HG02870 (cell line): ENCODE measurements around the gene INPP5A.
"Not testable (repeated sequence)": the region's sequence is repeated elsewhere in the genome, so short reads cannot be mapped to it uniquely, and the experiment has no call there.

Experiments used
- ATAC-seq: cut with Tn5 transposase; IDR thresholded peaks from one replicate; pipeline ENCODE4 v1.9.1; 2021; ENCODE audit warnings: mild to moderate bottlenecking, moderate library complexity; ENCODE audit not compliant: unreplicated experiment

Gene INPP5A

DNA sequence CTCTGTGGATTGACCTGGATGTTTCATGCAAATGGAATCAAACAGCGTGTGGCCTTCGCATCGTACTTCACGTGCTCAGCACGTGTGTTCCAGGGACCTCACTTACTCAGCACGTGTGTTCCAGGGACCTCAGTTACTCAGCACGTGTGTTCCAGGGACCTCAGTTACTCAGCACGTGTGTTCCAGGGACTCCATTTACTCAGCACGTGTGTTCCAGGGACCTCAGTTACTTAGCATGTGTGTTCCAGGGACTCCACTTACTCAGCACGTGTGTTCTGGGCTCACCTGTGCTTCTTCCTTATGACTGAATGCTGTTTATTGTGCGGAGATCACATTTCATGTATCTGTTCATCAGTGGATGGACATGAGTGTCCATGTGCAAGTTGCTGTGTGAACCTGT lies 22.0 kb downstream of the INPP5A start:
- ATAC-seq, result no peak

DNA sequence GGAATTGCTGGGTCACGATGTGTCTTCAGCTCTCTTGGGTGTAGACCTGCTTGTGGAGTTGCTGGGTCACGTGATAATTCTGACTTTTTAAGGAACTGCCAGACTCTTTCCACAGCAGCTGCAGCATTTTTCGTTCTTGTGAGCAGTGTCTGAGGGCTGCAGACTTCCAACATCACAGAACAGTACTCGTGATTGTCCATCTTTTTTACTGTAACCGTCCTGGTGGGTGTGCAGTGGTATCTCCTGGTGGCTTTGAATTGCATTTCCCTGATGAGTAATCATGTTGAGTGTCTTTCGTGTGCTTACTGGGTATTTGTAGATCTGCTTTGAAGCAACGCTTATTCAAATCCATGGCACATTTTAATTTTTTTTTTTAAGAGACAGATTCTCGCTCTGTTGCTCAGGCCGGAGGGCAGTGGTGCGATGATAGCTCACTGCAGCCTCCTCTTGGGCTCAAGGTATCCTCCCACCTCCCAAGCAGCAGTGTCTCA lies 22.7 kb downstream of the INPP5A start:
- no peak for ATAC-seq

DNA sequence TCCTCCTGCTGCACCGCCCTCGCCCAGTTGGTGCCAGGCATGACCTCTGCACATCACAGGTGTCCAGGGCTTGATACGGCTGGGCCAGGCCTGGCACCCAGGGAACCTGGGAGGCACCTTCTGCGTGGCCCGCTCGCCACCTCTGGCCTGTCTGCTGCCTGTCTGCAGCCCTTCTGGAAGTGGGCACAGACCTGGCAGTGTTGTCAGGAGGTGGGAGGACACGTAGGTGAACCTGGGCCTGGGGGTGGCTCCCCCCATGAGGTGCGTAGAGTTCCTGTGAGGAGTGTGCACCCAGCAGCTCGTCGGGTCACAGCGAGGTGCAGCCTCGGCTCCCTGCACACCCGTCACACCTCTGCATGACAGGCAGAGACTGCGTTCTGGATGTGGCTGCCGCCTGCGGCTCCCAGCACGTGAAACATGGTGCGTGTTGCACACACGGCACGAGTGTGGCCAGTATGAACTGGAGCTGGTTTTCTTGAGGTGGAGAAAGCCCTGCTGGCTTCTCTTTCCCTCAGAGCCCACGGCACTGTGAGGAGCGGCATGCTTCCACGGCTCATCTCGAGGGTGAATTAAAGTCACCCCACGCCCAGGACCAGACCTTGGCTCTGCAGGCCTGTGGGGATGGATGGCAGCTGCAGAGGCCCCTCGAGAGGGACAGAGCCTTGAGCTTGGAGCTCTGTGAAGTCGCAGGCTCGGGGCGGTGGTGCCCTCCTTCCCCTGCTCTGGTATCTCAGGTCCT lies 24.8 kb downstream of the INPP5A start:
- ATAC-seq, result no peak

DNA sequence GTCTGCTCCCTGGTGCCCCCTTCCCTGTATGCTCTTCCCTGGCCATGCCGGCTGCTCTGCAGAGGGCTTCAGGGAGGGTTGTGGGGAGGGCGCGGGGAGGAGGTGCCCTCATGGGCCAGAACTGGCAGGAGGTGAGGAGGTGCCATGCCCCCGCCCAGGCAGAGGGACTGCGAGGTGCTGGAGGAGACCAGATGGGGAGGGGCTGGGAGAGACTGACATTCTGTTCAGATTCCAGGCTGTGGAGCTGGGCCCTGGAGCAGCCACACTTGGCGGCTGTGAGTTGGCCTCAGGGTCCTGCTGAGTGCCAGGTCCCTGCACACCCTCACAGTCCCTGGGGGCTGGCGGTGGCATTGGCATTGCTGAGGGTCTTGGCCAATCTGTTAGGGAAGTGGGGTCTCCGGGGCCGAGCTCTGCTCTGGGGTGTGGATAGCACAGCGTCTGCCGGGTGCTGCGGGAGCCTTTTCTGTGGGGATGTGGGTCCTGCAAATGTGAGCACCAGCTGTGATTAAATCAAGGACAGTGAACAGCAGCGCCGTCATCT lies 25.4 kb downstream of the INPP5A start:
- ATAC-seq, result no peak

DNA sequence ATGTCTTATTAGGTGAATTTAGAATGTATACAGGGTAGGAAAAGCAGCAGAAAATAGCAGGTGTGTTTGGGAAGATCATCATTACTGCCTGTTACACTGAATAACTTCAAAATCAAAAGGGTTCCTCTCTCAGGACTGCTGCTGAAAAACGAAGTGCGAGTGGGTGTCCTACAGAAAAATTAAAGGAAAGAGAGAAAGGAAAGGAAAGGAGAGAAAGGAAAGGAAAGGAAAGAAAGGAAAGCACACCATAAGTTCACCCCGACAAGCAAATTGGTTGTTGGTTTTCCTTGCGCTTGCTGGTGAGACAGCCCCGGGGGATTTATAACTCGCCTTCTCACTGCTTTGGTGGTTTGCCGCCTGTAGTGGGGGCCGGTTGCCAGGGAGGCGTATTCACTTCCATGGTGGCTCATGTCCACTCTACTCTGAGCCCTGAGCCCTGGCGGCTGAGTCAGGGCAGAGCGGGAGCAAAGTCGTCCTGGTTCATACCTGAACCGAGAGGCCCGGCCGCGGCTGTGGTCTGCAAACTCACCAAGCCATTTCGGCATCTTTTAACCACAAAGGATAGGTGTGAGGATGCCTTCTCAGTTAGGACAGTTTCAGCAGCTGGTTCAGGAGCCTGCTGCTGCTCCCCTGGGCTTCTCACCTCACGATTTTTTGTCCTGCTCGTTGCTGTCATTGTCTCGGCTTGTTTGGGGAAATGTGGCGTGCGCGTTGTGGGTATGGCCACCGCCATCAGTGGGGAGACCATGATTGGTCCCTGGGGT lies 26.1 kb downstream of the INPP5A start:
- ATAC-seq, result no peak

DNA sequence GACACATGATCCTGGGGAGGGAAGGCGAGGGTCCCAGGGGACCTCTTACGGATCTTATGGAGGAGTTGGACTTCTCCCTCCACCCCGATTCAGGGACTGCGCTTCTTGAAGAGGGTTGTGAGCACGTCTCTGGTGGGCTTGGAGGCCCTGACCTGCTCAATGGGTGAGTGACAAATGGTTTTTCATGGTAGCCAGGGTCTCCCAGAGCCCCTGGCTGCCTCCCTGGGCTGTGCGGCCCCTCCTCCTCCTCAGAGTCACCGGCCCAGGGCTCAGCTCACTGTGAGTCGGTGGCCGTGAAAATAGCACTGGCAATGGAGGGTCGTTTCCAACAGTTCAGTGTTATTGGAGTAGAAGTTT lies 26.6 kb downstream of the INPP5A start:
- ATAC-seq, result no peak

DNA sequence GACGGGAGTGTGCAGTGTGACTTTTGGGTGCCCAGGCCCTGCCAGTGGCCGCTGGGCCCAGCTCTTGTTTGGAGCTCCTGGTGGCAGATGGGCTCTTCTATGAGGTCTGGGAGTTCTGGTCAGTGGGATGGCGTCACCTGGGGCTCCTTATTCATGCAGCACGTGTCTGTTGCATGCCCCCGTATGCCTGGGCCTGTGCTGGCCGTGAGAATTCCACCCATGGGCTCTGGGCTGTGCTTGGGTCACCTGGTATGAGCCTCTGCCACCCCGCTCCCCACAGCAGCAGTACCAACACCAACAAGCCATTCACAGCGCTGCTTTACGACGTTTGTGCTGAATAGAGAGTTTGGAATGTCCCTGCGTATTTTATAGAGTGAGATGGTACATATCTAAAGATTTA lies 27.1 kb downstream of the INPP5A start:
- ATAC-seq, result no peak

DNA sequence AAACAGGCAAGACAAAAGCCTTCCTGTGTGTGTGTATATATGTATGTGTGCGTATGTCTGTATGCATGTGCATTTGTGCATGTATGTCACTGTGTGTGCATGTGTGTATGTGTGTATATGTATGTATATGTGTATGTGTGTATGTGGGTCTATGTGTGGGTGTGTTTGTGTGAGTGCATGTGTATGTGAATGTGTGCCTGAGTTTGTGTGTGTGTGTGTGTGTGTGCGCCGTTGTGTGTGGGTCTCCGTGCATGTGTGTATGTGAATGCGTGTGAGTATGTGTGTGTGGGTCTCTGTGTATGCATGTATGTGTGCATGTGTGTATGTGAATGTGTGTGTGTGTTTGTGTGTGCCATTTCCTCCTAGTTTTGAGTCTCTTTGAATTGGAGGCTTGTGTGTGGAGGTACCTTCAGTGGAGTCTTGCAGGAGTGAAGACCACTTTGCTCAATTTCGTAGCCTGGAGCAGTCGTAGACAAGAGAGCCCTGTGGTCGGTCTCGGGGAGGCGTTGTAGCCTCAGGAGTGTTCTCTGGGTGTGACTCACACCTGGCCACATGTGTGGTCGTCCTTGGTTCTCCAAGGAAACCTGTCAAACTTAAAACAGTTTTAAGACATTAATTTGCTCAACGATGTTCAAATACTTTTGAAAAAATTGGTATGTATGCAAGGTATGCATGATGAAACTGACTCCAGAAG lies 28.1 kb downstream of the INPP5A start:
- no peak for ATAC-seq

DNA sequence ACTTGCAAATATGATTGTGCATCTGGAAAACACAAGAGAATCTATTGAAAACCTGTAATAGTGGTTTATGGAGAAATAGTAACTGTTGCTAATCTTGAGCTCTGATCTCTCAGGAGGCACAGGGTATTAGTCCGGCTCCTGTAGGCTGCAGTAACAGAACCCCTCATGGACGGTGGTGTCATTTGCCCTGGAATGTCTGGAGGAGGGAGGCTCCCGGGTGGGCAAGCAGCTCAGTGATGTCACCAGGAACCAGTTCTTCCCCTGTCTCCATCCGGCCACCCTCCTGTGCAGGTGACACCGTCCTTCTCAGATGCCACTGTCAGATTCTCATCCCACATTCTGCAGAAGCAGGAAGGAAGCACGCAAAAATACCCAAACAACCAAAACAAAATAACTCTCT lies 29.3 kb downstream of the INPP5A start:
- no peak for ATAC-seq

DNA sequence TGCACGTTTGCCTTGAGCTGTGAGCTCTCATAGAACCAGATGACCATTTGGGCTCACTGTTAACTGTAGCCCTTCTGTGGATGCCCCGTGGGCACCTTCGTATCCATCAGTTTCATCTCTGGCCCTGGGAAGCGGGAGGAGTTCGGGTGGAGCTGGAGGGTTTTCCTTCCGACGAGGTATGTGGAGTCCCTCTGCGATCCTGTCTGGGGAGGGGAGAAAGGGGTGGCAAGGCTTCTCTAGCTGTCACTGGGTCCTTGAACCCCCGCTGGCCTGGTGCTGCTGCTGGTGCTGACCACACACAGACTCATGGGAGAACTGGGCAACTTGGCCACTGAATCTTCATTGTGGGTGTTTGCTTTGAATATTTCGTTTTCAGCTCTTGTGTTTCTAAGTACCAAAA lies 32.7 kb downstream of the INPP5A start:
- ATAC-seq, result no peak

DNA sequence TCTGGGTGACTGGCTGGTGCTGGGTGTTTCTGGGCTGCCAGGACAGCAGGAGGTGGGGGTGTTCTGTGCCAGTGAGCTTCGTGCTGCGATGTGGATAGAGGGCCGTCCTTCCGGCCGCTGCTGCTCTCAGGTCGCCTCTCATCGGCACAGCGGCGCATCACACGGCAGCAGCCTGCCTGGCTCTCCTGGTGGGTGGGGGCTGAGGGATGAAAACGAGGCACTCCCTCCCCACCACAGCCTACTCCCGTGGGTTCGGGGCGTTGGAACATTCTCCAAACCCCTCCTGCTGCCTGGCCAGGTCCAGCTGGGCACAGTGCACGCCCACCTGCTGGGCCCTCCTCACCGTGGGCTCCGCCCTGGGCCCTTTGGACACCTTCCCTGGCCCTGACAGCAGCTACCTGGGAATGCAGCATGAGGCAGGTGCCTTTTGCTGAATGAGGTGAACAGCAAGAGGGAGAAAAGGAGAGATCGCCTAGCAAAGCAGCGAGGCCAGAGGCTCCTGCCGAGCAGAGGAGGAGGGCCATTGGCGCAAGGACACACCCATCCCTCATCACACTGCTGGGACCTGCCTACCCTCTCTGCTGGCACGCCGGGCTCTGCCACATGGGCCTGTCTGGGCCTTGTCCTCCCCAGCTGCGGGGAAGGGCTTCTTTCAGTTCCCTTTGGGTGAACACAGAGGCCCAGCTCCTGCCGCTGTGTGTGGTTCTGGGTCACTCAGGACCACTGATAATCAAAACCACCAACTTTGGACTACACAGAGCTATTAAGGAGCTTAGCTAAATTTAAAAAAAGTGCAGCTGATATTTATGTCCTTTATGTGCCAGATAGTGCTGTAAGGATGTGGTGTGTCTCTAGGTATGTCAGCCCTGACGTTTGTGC lies 33.4 kb downstream of the INPP5A start:
- ATAC-seq, result peak; percentile 28

DNA sequence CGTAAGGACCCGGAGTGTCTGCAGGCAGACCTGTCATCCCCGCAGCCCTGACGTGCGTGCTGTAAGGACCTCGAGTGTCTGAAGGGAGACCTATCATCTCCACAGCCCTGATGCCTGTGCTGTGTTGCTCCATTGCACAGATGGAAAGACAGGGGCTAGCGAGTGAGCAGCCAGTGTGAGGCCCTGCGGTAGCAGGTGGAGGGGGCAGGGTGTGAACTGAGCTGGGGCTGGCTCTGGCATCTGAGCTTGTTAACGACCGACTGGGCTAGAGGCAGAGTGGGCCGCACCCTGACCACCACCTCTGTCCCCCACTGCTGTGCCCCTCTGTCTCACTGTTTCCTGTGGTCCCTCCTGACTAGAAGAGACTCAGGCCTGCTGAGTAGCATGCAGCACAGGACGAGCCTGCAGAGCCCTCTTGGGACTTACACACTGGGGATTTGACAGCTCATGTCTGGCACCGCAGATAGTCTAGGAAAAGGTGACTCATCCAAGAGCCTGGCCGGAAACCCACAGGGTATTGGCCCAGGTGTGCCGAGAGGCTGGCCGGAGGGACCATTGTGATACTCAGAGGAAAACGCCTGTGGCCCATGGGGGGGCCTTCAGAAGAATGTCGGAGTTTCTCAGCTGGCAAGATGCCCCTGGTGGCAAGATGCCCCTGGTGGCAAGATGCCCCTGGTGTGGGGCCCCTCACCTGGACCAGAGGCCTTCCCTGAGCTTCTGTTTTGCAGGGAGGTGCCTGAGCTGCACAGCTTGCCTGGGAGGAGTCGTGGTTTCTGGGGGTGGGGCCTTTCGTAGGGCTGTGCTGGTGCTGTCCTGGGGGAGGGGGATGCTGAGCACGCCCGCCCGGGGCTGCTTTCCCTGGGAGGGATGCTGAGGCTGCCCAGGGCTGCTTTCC lies 34.3 kb downstream of the INPP5A start:
- ATAC-seq, result peak; percentile 73

DNA sequence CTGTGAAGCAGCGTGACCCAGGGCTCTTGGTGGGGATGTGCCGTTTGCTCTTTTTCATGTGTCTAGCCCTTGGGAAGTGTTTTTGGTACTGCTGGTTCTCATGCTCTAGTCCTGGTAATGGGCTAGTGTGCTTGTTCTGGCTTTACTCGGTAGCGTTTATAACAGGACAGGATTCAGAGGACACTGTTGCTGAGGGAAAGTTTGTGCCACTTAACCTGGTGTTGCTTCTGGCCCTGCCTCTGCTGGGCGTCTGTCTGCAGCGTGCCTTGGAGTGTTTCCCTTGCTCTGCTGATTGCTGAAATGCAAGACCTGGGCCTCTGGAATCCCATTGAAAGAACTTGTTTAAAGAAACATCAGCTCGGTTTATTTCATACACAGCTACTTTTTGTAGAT lies 35.0 kb downstream of the INPP5A start:
- ATAC-seq, result no peak

DNA sequence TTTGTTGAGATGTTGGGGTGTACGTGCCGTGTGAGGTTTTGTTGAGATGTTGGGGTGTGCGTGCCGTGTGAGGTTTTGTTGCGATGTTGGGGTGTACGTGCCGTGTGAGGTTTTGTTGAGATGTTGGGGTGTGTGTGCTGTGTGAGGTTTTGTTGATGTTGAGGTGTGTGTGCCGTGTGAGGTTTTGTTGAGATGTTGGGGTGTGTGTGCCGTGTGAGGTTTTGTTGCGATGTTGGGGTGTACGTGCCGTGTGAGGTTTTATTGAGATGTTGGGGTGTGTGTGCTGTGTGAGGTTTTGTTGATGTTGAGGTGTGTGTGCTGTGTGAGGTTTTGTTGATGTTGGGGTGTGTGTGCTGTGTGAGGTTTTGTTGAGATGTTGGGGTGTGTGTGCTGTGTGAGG lies 35.4 kb downstream of the INPP5A start:
- ATAC-seq, result not testable (repeated sequence)

DNA sequence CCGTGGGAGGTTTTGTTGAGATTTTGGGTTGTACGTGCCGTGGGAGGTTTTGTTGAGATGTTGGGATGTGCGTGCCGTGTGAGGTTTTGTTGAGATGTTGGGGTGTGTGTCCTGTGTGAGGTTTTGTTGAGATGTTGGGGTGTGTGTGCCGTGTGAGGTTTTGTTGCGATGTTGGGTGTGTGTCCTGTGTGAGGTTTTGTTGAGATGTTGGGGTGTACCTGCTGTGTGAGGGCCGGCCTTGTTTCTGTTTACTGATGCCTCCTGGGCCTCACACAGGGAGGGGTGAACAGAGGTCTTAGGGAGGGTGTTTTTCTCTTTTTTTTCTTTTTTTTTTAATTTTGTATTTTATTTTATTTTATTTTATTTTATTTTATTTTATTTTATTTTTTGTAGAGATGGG lies 36.7 kb downstream of the INPP5A start:
- ATAC-seq, result no peak

DNA sequence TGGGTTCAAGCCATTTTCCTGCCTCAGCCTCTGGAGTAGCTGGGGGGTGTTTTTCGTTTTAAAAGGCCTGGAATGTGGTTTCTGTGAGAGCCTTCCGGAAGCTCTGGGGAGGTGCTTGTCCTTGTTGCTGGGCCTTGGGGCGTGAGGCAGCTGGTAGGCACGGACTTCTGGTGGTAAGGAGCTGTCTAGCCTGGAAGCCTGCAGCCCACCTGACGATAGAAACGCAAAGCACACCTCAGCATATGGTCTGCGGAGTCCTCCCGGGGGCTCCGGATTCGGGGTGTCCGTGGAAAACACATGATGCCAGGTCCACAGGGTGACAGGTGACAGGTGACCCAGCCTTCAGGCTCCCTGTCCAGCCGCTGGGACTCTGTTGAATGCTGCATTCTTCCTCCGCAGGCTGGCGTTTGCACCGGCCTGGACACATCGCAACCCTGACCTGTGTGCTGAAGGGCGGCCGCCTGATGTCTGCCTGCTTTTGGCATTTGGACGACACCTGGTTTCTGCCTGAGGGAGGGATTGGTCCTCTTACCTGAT lies 37.3 kb downstream of the INPP5A start:
- peak; percentile 0 for ATAC-seq

DNA sequence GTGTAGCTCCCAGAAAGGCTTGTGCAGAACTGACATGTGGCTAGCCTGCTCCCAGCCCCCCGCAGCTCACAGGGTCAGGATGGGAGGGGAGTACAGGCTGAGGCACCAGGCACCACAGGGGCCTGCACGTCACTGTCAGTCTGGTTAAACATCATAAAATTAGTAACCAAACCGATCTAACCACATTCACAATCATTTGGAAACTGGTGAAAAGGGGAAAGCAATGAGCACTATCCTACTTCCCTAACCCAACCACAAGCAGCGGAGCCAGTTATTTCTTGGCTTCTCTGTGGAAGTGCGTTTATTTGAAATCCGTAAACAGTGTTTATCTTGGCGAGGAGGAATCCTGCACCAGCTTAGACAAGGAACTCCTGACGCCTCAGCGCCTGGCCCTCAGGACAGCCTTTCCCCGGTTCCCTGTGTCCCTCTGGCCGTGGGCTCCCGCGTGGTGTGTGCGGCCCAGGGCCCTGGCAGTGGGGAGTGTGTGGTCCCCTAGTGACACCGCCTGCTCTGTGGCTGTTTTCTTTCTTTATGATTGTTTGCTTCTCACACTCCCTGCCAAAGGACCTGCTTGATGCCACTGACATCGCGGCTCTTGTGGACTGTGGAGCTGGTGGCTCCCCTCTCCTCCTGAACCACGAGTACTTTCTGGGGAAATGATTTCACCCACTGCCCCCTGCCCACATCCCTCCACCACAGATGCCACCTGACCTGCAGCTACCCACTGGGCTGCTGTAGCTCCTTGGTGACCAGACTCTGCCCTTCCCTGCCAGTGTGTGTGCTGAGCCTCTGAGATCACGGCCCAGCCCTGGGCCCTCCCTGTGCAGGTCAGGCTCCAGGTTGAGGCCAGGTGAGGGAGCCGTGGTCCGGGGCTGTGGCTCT lies 38.0 kb downstream of the INPP5A start:
- peak; percentile 49 for ATAC-seq

DNA sequence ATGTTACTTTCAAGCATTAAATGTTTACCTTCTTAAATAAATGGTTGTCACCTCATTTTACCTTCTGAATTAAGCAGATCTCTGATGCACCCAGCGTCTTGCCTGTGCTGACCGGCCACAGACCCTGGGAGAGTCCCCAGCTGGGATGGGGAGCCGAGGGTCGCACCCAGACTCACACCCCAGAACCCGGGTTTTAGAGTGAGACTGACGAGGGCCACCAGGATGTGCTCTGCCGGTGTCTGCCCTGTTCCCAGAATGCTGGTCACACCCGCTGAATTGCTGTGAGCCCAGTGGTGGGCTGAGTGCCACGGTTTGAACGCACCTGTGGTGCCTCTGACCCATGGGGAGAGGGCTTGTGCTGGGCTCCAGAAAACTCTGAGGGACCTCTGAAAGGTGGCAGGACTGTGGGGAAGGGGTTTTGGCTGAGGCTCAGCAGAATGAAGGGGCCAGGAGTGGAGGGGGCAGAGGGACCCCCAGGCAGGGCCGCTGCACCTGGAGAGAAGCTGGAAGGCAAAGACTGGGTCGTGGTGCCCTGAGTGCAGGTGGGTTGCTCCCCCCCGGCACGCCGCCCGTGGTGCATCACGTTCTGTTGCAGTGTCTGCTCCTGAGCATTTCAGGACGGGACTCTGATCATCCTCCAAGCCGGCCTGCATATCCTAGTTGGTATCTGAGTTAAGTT lies 39.2 kb downstream of the INPP5A start:
- no peak for ATAC-seq
